ENCODE results near the gene NUP107.

DNA sequence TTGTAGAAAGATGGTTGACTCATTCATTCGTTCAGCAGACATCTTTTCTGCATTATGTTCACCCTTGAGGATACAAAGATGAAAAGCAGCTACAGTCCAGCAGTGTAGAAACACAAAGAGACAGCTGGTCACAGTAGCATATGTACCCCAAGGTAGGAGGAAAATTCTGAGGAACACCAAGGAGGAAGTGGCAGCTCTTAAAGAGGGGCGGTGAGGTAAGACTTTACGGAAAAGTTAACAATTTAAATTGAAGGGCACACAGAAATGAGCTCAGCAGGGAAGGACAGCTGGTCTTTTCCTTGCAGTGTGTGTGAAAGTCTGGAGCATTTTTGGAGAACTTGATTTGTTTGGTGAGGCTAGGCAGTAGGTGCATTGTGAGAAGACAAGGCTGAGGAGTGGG is 62.7 kb downstream of the NUP107 start:
- TF ChIP-seq, protein P1, sequence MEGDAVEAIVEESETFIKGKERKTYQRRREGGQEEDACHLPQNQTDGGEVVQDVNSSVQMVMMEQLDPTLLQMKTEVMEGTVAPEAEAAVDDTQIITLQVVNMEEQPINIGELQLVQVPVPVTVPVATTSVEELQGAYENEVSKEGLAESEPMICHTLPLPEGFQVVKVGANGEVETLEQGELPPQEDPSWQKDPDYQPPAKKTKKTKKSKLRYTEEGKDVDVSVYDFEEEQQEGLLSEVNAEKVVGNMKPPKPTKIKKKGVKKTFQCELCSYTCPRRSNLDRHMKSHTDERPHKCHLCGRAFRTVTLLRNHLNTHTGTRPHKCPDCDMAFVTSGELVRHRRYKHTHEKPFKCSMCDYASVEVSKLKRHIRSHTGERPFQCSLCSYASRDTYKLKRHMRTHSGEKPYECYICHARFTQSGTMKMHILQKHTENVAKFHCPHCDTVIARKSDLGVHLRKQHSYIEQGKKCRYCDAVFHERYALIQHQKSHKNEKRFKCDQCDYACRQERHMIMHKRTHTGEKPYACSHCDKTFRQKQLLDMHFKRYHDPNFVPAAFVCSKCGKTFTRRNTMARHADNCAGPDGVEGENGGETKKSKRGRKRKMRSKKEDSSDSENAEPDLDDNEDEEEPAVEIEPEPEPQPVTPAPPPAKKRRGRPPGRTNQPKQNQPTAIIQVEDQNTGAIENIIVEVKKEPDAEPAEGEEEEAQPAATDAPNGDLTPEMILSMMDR (IDR thresholded peaks at IDR 0.05 in 2 of 3, conservative IDR thresholded peaks at IDR 0.05 in 1 of 3; ENCODE audit: borderline replicate concordance in 1 of 3, insufficient read depth in 1 of 3, low read depth in 2 of 3, low read length in 2 of 3): no peak
- no peak for TF ChIP-seq EZH2phosphoT487 (IDR thresholded peaks at IDR 0.05; ENCODE audit: borderline replicate concordance)
- no peak for TF ChIP-seq SRF (IDR thresholded peaks at IDR 0.05; ENCODE audit: low read depth)
- no peak for TF ChIP-seq YY1 (IDR thresholded peaks at IDR 0.05; ENCODE audit: extremely low read depth, insufficient replicate concordance, low read depth, low read length)
- no peak for TF ChIP-seq EZH2 (IDR thresholded peaks at IDR 0.05)
- TF ChIP-seq POLR2A (IDR thresholded peaks at IDR 0.05; ENCODE audit: borderline replicate concordance, extremely low read depth, insufficient read depth, insufficient read length): no peak
- TF ChIP-seq, protein P2, sequence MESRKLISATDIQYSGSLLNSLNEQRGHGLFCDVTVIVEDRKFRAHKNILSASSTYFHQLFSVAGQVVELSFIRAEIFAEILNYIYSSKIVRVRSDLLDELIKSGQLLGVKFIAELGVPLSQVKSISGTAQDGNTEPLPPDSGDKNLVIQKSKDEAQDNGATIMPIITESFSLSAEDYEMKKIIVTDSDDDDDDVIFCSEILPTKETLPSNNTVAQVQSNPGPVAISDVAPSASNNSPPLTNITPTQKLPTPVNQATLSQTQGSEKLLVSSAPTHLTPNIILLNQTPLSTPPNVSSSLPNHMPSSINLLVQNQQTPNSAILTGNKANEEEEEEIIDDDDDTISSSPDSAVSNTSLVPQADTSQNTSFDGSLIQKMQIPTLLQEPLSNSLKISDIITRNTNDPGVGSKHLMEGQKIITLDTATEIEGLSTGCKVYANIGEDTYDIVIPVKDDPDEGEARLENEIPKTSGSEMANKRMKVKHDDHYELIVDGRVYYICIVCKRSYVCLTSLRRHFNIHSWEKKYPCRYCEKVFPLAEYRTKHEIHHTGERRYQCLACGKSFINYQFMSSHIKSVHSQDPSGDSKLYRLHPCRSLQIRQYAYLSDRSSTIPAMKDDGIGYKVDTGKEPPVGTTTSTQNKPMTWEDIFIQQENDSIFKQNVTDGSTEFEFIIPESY (IDR thresholded peaks at IDR 0.05; ENCODE audit: extremely low read depth, insufficient replicate concordance, low read length): no peak
- TF ChIP-seq, protein P3, sequence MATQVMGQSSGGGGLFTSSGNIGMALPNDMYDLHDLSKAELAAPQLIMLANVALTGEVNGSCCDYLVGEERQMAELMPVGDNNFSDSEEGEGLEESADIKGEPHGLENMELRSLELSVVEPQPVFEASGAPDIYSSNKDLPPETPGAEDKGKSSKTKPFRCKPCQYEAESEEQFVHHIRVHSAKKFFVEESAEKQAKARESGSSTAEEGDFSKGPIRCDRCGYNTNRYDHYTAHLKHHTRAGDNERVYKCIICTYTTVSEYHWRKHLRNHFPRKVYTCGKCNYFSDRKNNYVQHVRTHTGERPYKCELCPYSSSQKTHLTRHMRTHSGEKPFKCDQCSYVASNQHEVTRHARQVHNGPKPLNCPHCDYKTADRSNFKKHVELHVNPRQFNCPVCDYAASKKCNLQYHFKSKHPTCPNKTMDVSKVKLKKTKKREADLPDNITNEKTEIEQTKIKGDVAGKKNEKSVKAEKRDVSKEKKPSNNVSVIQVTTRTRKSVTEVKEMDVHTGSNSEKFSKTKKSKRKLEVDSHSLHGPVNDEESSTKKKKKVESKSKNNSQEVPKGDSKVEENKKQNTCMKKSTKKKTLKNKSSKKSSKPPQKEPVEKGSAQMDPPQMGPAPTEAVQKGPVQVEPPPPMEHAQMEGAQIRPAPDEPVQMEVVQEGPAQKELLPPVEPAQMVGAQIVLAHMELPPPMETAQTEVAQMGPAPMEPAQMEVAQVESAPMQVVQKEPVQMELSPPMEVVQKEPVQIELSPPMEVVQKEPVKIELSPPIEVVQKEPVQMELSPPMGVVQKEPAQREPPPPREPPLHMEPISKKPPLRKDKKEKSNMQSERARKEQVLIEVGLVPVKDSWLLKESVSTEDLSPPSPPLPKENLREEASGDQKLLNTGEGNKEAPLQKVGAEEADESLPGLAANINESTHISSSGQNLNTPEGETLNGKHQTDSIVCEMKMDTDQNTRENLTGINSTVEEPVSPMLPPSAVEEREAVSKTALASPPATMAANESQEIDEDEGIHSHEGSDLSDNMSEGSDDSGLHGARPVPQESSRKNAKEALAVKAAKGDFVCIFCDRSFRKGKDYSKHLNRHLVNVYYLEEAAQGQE (IDR thresholded peaks at IDR 0.05; ENCODE audit: low read depth): no peak
- TF ChIP-seq POLR2AphosphoS5 (IDR thresholded peaks at IDR 0.05; ENCODE audit: low read depth, low read length): no peak
- no peak for TF ChIP-seq SIN3A (IDR thresholded peaks at IDR 0.05; ENCODE audit: low read depth)
- TF ChIP-seq SP1 (IDR thresholded peaks at IDR 0.05; ENCODE audit: low read depth): no peak
- TF ChIP-seq EGR1 (IDR thresholded peaks at IDR 0.05; ENCODE audit: low read depth): no peak
- TF ChIP-seq CEBPB (IDR thresholded peaks at IDR 0.05; ENCODE audit: low read depth): no peak
- no peak for TF ChIP-seq TCF7L2 (IDR thresholded peaks at IDR 0.05; ENCODE audit: borderline replicate concordance, extremely low read depth, insufficient read depth, insufficient read length)
